ENCODE results near the gene F2R.

The F2R gene

DNA sequence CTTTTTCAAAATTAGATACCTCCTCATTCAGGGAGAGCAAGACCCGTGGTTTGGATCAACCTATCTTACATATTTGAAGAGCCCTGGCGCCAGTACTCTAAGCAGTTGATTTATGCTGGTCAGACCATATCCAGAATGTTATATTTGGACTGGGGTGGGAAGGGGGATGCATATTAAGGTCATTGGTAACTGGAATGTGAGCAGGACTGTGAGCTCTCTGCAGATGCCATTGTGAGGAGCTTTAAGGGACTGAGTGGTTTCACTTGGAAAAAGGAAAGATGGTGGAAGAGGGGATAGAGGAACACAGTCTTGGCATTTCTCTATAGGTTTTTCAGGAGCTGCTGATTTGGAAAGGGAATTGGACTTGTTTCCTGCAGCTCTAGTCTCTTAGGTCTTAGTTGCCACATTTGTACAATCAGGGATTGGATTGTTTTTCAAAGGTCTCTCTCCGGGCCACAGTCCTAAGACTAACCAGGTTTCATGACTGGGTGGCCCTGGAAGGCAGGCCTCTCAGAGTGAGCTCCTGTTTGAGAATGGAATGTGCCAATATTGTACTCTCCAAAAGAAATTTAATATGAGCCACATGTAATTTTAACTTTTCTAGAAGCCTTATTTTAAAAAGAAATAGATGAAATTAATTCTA is 25.8 kb upstream of the F2R start:
- H3K4me3 ChIP-seq (ENCODE audit: low read depth, low read length), result no peak overlapping the region
- TF ChIP-seq, protein P1, sequence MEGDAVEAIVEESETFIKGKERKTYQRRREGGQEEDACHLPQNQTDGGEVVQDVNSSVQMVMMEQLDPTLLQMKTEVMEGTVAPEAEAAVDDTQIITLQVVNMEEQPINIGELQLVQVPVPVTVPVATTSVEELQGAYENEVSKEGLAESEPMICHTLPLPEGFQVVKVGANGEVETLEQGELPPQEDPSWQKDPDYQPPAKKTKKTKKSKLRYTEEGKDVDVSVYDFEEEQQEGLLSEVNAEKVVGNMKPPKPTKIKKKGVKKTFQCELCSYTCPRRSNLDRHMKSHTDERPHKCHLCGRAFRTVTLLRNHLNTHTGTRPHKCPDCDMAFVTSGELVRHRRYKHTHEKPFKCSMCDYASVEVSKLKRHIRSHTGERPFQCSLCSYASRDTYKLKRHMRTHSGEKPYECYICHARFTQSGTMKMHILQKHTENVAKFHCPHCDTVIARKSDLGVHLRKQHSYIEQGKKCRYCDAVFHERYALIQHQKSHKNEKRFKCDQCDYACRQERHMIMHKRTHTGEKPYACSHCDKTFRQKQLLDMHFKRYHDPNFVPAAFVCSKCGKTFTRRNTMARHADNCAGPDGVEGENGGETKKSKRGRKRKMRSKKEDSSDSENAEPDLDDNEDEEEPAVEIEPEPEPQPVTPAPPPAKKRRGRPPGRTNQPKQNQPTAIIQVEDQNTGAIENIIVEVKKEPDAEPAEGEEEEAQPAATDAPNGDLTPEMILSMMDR (IDR thresholded peaks at IDR 0.05; ENCODE audit: control insufficient read depth, extremely low read depth, insufficient read depth), result no peak
- DNase-seq (ENCODE audit: low read depth), result no peak

DNA sequence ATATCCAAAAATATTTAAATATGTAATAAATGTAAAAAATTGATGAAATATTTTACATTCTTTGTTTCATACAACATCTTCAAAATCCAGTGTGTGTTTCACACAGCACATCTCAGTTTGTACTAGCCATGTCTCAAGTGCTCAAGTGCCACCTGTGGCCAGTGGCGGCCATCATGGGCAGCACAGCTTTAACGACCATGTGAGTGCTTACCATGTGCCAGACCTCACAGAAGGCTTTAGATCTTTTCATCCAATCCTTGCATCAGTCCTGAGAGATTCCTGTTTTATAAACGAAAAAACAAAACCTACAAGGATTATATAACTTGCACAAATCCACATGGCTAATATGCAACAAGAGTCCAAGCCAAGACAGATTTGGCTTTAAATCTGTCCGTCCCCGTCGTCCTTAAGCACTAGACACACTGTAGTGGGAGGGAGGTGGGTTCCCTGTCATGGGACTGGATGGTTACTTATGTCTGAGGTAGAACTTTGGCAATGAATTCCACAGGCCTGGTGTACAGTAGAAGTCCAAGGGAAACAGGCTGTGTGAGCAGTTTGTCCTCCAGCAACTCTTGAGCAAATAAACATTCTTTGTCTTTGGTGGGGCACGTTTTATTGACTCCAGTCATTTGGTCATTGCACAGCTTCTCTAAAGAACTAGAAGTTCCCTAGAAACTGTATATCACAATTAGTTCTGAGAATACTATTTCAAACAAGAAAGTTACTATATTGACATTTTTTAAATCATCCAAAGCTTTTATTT is 25.0 kb upstream of the F2R start:
- no peak overlapping the region for H3K4me3 ChIP-seq (ENCODE audit: low read depth, low read length)
- DNase-seq (ENCODE audit: low read depth), result peak; percentile 54

DNA sequence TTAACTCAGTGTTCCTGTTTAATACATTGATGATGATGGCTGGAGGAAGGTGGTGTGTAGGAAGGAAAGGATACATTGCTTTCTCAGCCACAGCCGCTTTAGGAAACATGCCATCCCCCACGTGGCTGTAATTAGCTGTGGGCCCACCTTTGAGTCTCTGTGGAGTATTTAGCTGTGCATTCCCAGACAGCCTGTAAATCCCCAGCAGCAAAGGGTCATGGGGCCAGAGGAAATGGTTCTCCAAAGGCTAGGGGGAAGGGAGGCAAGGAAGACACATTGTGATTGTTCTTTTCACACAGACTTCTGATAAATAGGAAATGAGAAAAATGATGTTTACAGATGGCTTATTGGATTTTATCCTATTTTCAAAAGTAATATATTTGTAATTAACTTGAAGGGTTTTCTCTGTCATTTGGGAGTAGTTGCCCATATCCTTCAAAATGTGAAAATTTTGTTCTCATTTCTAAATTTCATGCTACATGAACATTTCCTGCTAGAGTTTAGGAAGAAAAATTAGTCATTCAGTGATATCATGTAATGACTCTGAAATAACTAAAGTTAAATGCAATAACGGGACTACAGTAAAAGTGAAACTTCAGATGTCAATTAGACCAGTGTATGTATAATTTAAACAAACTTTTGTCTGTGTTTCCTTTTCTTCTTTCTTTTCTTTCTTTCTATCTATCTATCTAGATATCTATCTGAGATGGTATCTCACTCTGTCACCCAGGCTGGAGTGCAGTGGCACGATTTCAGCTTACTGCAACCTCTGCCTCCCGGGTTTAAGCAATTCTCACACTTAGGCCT is 24.3 kb upstream of the F2R start:
- no peak for DNase-seq (ENCODE audit: low read depth)
- TF ChIP-seq, protein P1 (IDR thresholded peaks at IDR 0.05; ENCODE audit: control insufficient read depth, extremely low read depth, insufficient read depth), result no peak
- no peak overlapping the region for H3K4me3 ChIP-seq (ENCODE audit: low read depth, low read length)

More for the DNA sequence above, 25.0 kb upstream of the F2R start:
- TF ChIP-seq, protein P1 (IDR thresholded peaks at IDR 0.05; ENCODE audit: control insufficient read depth, extremely low read depth, insufficient read depth), result no peak

DNA sequence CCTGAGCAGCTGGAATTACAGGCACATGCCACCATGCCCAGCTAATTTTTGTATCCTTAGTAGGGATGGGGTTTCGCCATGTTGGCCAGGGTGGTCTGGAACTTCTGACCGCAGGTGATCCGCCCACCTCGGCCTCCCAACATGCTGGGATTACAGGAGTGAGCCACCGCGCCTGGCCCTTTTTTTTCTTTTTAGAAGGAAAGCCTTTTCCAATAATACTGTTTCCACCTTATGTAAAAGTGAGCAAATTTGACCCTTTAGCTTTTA is 23.7 kb upstream of the F2R start:
- no peak overlapping the region for H3K4me3 ChIP-seq (ENCODE audit: low read depth, low read length)
- no peak for DNase-seq (ENCODE audit: low read depth)
- TF ChIP-seq, protein P1 (IDR thresholded peaks at IDR 0.05; ENCODE audit: control insufficient read depth, extremely low read depth, insufficient read depth), result no peak

DNA sequence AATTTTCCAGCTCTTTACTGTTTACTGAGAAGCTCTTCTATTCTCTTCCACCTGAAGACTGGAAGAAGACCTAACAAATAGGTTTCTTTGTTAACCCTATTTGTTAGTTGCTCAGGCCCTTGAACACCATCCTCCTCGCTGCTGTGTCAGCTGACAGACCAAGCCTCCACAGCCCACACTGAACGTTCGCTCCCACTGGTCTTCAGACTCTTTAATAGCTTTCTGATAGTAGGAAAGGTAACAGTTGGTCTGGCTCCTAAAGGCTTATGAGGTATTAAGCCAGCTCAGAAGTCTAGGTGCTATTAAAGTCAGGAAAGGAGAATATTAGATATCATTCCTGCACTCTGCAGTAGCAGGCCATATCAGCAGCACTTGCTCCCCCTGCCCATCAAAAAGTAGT is 23.3 kb upstream of the F2R start:
- TF ChIP-seq, protein P1 (IDR thresholded peaks at IDR 0.05; ENCODE audit: control insufficient read depth, extremely low read depth, insufficient read depth), result no peak
- H3K4me3 ChIP-seq (ENCODE audit: low read depth, low read length), result no peak overlapping the region
- no peak for DNase-seq (ENCODE audit: low read depth)

DNA sequence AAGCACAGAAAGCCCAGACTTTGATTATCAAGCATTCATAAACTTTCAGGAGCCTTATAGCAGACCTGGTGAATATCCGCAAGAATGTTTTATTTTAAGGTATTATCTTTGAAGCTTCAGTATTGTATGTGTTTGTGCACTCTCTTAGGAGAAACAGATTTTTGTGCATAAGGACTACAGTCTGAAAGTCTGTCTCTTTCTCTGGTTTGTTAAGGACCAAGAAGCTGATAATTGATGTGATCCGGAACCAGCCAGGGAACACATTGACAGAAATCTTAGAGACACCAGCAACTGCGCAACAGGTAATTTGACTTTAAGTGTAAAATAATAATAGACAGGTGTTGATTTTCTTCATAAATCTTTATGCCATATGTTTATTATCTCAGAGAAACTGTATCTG is 22.8 kb upstream of the F2R start:
- no peak overlapping the region for H3K4me3 ChIP-seq (ENCODE audit: low read depth, low read length)
- no peak for DNase-seq (ENCODE audit: low read depth)
- TF ChIP-seq, protein P1 (IDR thresholded peaks at IDR 0.05; ENCODE audit: control insufficient read depth, extremely low read depth, insufficient read depth), result no peak
